Sigmoid colon (tissue), 4 donors: ENCODE measurements around the gene RALB.

Source experiments
- EP300 ChIP-seq, 4 donors: sonication (generic); formaldehyde crosslinking; IDR thresholded peaks; one replicate each; pipeline ENCODE4 v1.6.1; 2017; ENCODE audit warnings: antibody characterized with exemption in 4 of 4
- POLR2A ChIP-seq, 2 donors: fragments of 450-650 bp; IDR thresholded peaks; one replicate each; pipeline ENCODE4 v1.6.1; 2016; ENCODE audit warnings: antibody characterized with exemption in 2 of 2, mild to moderate bottlenecking in 2 of 2, moderate library complexity in 2 of 2
- POLR2AphosphoS5 ChIP-seq, 4 donors: sonication (generic); formaldehyde crosslinking; IDR thresholded peaks; one replicate each; pipeline ENCODE4 v1.6.1; 2017; ENCODE audit warnings: antibody characterized with exemption in 4 of 4
- TF ChIP-seq, protein P1 (sequence below), 4 experiments: fragments of 450-650 bp in 3 of 4; fragments of 200-600 bp in 1 of 4; IDR thresholded peaks; one replicate each; pipeline ENCODE4 v1.5.1; 2016 to 2019; ENCODE audit warnings: antibody characterized with exemption in 4 of 4, mild to moderate bottlenecking in 3 of 4, moderate library complexity in 2 of 4

DNA sequence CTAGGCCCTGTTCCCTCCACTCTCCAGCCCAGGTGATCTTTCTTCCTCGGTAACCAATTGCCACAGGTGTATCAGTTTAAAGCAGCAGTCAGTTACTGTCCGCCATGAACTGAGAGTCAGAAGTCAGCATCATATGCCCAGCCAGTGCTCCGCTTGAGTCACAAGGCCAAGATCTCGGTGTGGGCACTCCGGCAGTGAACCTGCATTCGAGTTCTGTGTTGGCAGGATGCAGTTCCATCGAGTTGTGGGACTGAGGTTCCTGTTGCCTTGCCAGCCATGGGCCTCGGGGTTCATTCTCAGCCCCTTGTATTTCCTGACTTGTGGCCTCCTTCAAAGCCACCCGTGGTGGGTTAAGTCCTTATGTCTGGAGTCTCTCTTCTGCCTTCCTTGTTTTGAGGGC is 26.3 kb upstream of the RALB start:
- TF ChIP-seq, protein P1, sequence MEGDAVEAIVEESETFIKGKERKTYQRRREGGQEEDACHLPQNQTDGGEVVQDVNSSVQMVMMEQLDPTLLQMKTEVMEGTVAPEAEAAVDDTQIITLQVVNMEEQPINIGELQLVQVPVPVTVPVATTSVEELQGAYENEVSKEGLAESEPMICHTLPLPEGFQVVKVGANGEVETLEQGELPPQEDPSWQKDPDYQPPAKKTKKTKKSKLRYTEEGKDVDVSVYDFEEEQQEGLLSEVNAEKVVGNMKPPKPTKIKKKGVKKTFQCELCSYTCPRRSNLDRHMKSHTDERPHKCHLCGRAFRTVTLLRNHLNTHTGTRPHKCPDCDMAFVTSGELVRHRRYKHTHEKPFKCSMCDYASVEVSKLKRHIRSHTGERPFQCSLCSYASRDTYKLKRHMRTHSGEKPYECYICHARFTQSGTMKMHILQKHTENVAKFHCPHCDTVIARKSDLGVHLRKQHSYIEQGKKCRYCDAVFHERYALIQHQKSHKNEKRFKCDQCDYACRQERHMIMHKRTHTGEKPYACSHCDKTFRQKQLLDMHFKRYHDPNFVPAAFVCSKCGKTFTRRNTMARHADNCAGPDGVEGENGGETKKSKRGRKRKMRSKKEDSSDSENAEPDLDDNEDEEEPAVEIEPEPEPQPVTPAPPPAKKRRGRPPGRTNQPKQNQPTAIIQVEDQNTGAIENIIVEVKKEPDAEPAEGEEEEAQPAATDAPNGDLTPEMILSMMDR (IDR thresholded peaks at IDR 0.05): no peak
- TF ChIP-seq POLR2A (IDR thresholded peaks at IDR 0.05) (no peak), POLR2AphosphoS5 (IDR thresholded peaks at IDR 0.05) (no peak), EP300 (IDR thresholded peaks at IDR 0.05) (no peak)
